ENCODE data around the gene KIF24. TPM values are rescaled to one million over a fixed set of nuclear protein-coding genes. Genes with fewer than 3 reads are reported as not detected.

KIF24 gene
- total RNA-seq, 1 experiment from 2014 or later, result 4.2 TPM

- Mint-ChIP-seq H3K4me1 (ENCODE audit: low read depth, unreplicated experiment) (peaks cover 2% of the 10 kb centered on the region), H3K4me3 (ENCODE audit: low read depth, unreplicated experiment) (no peak overlapping the region), H3K27me3 (ENCODE audit: unreplicated experiment) (no peaks in the 10 kb centered on the region), H3K27ac (ENCODE audit: unreplicated experiment) (no peak overlapping the region), H3K9me3 (ENCODE audit: low read depth, unreplicated experiment) (no peaks in the 10 kb centered on the region), H3K36me3 (ENCODE audit: insufficient read depth, unreplicated experiment) (no peaks in the 10 kb centered on the region)
- BruUV-seq (replicated peaks), result no TSS peak
- CTCF ChIA-PET, result no interaction called here
- TF ChIP-seq CTCF (IDR thresholded peaks at IDR 0.05; ENCODE audit: unreplicated experiment), result no peak
- intact Hi-C loops (cut with micrococcal nuclease; ENCODE audit: unreplicated experiment), result no loop called here
- DNase-seq, result no peak
Measured at GRCh38 chr9:34337403-34337802, 8.3 kb upstream of the KIF24 start.

GRCh38 chr9:34335376-34335775, 6.3 kb upstream of the KIF24 start:
- CTCF ChIA-PET, result no interaction called here
- TF ChIP-seq CTCF (IDR thresholded peaks at IDR 0.05; ENCODE audit: unreplicated experiment), result no peak
- intact Hi-C loops (cut with micrococcal nuclease; ENCODE audit: unreplicated experiment), result no loop called here
- Mint-ChIP-seq H3K4me3 (ENCODE audit: low read depth, unreplicated experiment) (no peak overlapping the region), H3K36me3 (ENCODE audit: insufficient read depth, unreplicated experiment) (no peaks in the 10 kb centered on the region), H3K9me3 (ENCODE audit: low read depth, unreplicated experiment) (no peaks in the 10 kb centered on the region), H3K27ac (ENCODE audit: unreplicated experiment) (no peak overlapping the region), H3K27me3 (ENCODE audit: unreplicated experiment) (no peaks in the 10 kb centered on the region), H3K4me1 (ENCODE audit: low read depth, unreplicated experiment) (peaks cover 7% of the 10 kb centered on the region)
- BruUV-seq (replicated peaks), result no TSS peak
- no peak for DNase-seq

- TF ChIP-seq CTCF (IDR thresholded peaks at IDR 0.05; ENCODE audit: unreplicated experiment), result no peak
- H3K9me3 Mint-ChIP-seq (ENCODE audit: low read depth, unreplicated experiment), result no peaks in the 10 kb centered on the region
- peaks cover 7% of the 10 kb centered on the region for H3K4me1 Mint-ChIP-seq (ENCODE audit: low read depth, unreplicated experiment)
- CTCF ChIA-PET, result no interaction called here
- H3K36me3 Mint-ChIP-seq (ENCODE audit: insufficient read depth, unreplicated experiment), result peaks cover 3% of the 10 kb centered on the region
- no peak overlapping the region for H3K4me3 Mint-ChIP-seq (ENCODE audit: low read depth, unreplicated experiment)
- no TSS peak for BruUV-seq (replicated peaks)
- intact Hi-C loops (cut with micrococcal nuclease; ENCODE audit: unreplicated experiment), result no loop called here
- no peaks in the 10 kb centered on the region for H3K27me3 Mint-ChIP-seq (ENCODE audit: unreplicated experiment)
- no peak overlapping the region for H3K27ac Mint-ChIP-seq (ENCODE audit: unreplicated experiment)
- no peak for DNase-seq
Measured at GRCh38 chr9:34334916-34335315, 5.8 kb upstream of the KIF24 start.

- CTCF ChIA-PET, result no interaction called here
- no peaks in the 10 kb centered on the region for H3K27me3 Mint-ChIP-seq (ENCODE audit: unreplicated experiment)
- H3K4me3 Mint-ChIP-seq (ENCODE audit: low read depth, unreplicated experiment), result no peak overlapping the region
- no peak for TF ChIP-seq CTCF (IDR thresholded peaks at IDR 0.05; ENCODE audit: unreplicated experiment)
- H3K36me3 Mint-ChIP-seq (ENCODE audit: insufficient read depth, unreplicated experiment), result peaks cover 9% of the 10 kb centered on the region
- no peaks in the 10 kb centered on the region for H3K9me3 Mint-ChIP-seq (ENCODE audit: low read depth, unreplicated experiment)
- no peak for DNase-seq
- BruUV-seq (replicated peaks), result no TSS peak
- H3K4me1 Mint-ChIP-seq (ENCODE audit: low read depth, unreplicated experiment), result peaks cover 7% of the 10 kb centered on the region
- intact Hi-C loops (cut with micrococcal nuclease; ENCODE audit: unreplicated experiment), result no loop called here
- H3K27ac Mint-ChIP-seq (ENCODE audit: unreplicated experiment), result no peak overlapping the region
Measured at GRCh38 chr9:34334337-34334824, 5.3 kb upstream of the KIF24 start.

Data from Calu3 (cell line).